Endothelial cell (in vitro differentiated cells): ENCODE measurements around the gene DMAC2. TPM values are rescaled to one million over a fixed set of nuclear protein-coding genes. Genes with fewer than 3 reads are reported as not detected.

Experiments
- DNase-seq: peaks from one replicate; pipeline ENCODE4 v3.0.0; 2021; ENCODE audit warnings: low spot score
- H3K27ac Mint-ChIP-seq: one replicate; pipeline ENCODE4 v1.8.0; 2021; ENCODE audit warnings: mixed read lengths, inconsistent platforms; ENCODE audit not compliant: unreplicated experiment
- H3K27me3 Mint-ChIP-seq: one replicate; pipeline ENCODE4 v1.8.0; 2021; ENCODE audit warnings: mild to moderate bottlenecking, moderate library complexity, mixed read lengths, inconsistent platforms; ENCODE audit not compliant: unreplicated experiment
- H3K36me3 Mint-ChIP-seq: one replicate; pipeline ENCODE4 v1.8.0; 2021; ENCODE audit warnings: mild to moderate bottlenecking, low read depth, mixed read lengths, inconsistent platforms; ENCODE audit not compliant: unreplicated experiment
- H3K4me1 Mint-ChIP-seq: one replicate; pipeline ENCODE4 v1.8.0; 2021; ENCODE audit warnings: mild to moderate bottlenecking, mixed read lengths, inconsistent platforms; ENCODE audit not compliant: unreplicated experiment
- H3K4me3 Mint-ChIP-seq: one replicate; pipeline ENCODE4 v1.8.0; 2021; ENCODE audit warnings: mild to moderate bottlenecking, mixed read lengths, inconsistent platforms; ENCODE audit not compliant: unreplicated experiment
- H3K9me3 Mint-ChIP-seq: one replicate; pipeline ENCODE4 v1.8.0; 2021; ENCODE audit warnings: mixed read lengths, inconsistent platforms; ENCODE audit not compliant: unreplicated experiment
- CTCF ChIP-seq: fragments of 200-600 bp; sonication (generic); IDR thresholded peaks from one replicate; pipeline ENCODE4 v1.5.0; 2021; ENCODE audit warnings: antibody characterized with exemption; ENCODE audit not compliant: unreplicated experiment
- total RNA-seq: library from RNA; stranded (reverse); fragmentation: NEBNext Ultra II Directional; extraction: Animal tissue kit (Norgen Biotek cat#: 25700); gene quantifications from one replicate; pipeline ENCODE4 v1.2.1, GENCODE V29; 2021; ENCODE audit not compliant: unreplicated experiment

Gene DMAC2
- total RNA-seq, 1 donor from 2014 or later: 75.5 TPM

- no peak for TF ChIP-seq CTCF
- Mint-ChIP-seq H3K9me3 (no peaks in the 10 kb centered on the region), H3K36me3 (peaks cover 3% of the 10 kb centered on the region), H3K27ac (no peak overlapping the region), H3K4me3 (no peak overlapping the region), H3K4me1 (peaks cover 45% of the 10 kb centered on the region), H3K27me3 (peaks cover 7% of the 10 kb centered on the region)
- DNase-seq: no peak
These were observed 40.2 kb downstream of the DMAC2 start for GRCh38 chr19:41399525-41399924.

DNA sequence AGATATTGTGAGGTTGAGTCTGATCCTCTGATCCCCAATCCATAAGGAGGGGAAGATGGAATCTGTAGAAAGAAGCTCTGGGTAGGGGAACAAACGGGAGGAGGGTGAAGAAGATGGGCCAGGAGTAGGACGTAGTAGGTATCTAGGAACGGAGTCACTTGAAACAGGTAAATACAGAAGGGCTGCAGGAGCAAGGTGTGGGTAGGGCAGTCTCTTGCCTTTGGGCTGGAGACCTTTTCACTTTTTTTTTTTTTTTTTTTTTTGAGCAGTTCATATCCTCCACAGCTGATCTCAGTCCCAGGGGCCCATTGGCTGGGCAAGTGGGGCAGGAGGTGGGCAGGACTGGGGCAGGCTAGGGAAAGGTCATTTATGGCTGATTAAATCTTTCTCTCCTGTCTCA lies 40.6 kb downstream of the DMAC2 start:
- TF ChIP-seq CTCF: no peak
- Mint-ChIP-seq H3K36me3 (peaks cover 3% of the 10 kb centered on the region), H3K9me3 (no peaks in the 10 kb centered on the region), H3K4me1 (peaks cover 45% of the 10 kb centered on the region), H3K4me3 (peak overlapping the region; percentile 34), H3K27ac (peak overlapping the region; percentile 64), H3K27me3 (peaks cover 7% of the 10 kb centered on the region)
- DNase-seq: no peak

- no peak for DNase-seq
- Mint-ChIP-seq H3K27ac (peak overlapping the region; percentile 64), H3K4me1 (peaks cover 45% of the 10 kb centered on the region), H3K36me3 (peaks cover 3% of the 10 kb centered on the region), H3K4me3 (peak overlapping the region; percentile 97), H3K27me3 (peaks cover 5% of the 10 kb centered on the region), H3K9me3 (no peaks in the 10 kb centered on the region)
- no peak for TF ChIP-seq CTCF
These were observed 41.1 kb downstream of the DMAC2 start for GRCh38 chr19:41398598-41398997.

- peak overlapping the region; percentile 98 for H3K27ac Mint-ChIP-seq
- H3K27me3 Mint-ChIP-seq: peaks cover 5% of the 10 kb centered on the region
- TF ChIP-seq CTCF: no peak
- peaks cover 44% of the 10 kb centered on the region for H3K4me1 Mint-ChIP-seq
- H3K9me3 Mint-ChIP-seq: no peaks in the 10 kb centered on the region
- DNase-seq: no peak
- H3K4me3 Mint-ChIP-seq: peak overlapping the region; percentile 97
- H3K36me3 Mint-ChIP-seq: peaks cover 3% of the 10 kb centered on the region
These were observed 41.7 kb downstream of the DMAC2 start for GRCh38 chr19:41398050-41398418.

GRCh38 chr19:41397086-41398049 lies 42.3 kb downstream of the DMAC2 start, which contains the start of the genes BCKDHA and EXOSC5:
Gene BCKDHA (plus strand): TSS chr19:41397818. CDS start chr19:41397828, 10 bp downstream.
Gene EXOSC5 (minus strand): TSS chr19:41397359. CDS start chr19:41397328, 31 bp downstream.
- peaks cover 41% of the 10 kb centered on the region for H3K4me1 Mint-ChIP-seq
- no peak for TF ChIP-seq CTCF
- no peaks in the 10 kb centered on the region for H3K9me3 Mint-ChIP-seq
- peak within 1 kb of the TSS; percentile 98 for H3K27ac Mint-ChIP-seq
- peak within 1 kb of the TSS; percentile 97 for H3K4me3 Mint-ChIP-seq
- H3K27me3 Mint-ChIP-seq: peaks cover 7% of the 10 kb centered on the region
- peak; percentile 97 for DNase-seq
- peaks cover 3% of the 10 kb centered on the region for H3K36me3 Mint-ChIP-seq
